Right atrium auricular region (tissue), 2 donors: Measurements from ENCODE around the gene USP21. TPM values are rescaled to one million over a fixed set of nuclear protein-coding genes. Genes with fewer than 3 reads are reported as not detected.
"Not testable (repeated sequence)": the region's sequence is repeated elsewhere in the genome, so short reads cannot be mapped to it uniquely, and the experiment has no call there.

ENCODE experiments used
- DNase-seq: peaks from one replicate; pipeline ENCODE4 v3.0.0-alpha.2; 2019; ENCODE audit warnings: low spot score
- H3K27ac ChIP-seq, 2 donors: fragments of 200-600 bp; sonication (generic); 1 replicate in 1 of 2; 2 replicates in 1 of 2; pipeline ENCODE4 v1.5.1; 2016 to 2019
- H3K27me3 ChIP-seq, 2 donors: fragments of 200-600 bp; sonication (generic); one replicate each; pipeline versions ENCODE4 v1.5.1 to v1.6.0; 2017 to 2019
- H3K36me3 ChIP-seq: fragments of 200-600 bp; sonication (generic); one replicate; pipeline ENCODE4 v1.5.1; 2016
- H3K4me1 ChIP-seq, 2 donors: fragments of 200-600 bp; sonication (generic); one replicate each; pipeline versions ENCODE4 v1.5.1 to v1.6.0; 2017 to 2019
- H3K4me3 ChIP-seq, 2 donors: fragments of 200-600 bp; sonication (generic); 1 replicate in 1 of 2; 2 replicates in 1 of 2; pipeline ENCODE4 v1.5.1; 2017 to 2019; ENCODE audit warnings: mild to moderate bottlenecking in 1 of 2, moderate library complexity in 1 of 2
- H3K9me3 ChIP-seq, 2 donors: fragments of 200-600 bp; sonication (generic); one replicate each; pipeline ENCODE4 v1.5.1; 2019
- CTCF ChIP-seq, 2 donors: fragments of 200-600 bp; sonication (generic); IDR thresholded peaks; one replicate each; pipeline ENCODE4 v1.5.1; 2019; ENCODE audit warnings: antibody characterized with exemption in 2 of 2
- total RNA-seq, 2 donors: library from RNA; depleted of rRNA; stranded (reverse); fragments of >200 nt; gene quantifications; one replicate each; pipeline ENCODE4 v1.1.0, GENCODE V29; 2016

USP21 gene
- total RNA-seq, 2 donors from 2014 or later = 13.5 to 14.4 TPM

DNA sequence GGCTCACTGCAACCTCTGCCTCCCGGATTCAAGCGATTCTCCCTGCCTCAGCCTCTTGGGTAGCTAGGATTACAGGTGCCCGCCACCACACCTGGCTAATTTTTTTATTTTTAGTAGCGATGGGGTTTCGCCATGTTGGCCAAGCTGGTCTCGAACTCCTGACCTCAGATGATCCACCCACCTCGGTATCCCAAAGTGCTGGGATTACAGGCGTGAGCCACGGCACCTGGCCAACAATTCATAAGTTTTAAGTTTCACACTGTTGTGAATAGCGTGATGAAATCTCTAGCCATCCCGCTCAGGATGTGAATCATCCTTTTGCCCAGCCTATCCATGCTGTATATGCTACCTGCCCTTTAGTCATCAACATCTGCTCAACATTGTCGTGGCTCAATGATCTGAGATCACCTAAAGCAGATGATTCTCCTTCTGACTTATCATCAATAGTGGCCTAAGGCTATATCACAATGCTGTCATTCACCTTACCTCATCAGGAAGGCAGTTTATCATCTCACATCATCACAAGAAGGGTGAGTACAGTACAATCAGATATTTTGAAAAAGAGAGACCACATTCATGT lies 44.1 kb upstream of the USP21 start:
- no peak overlapping the region for H3K27ac ChIP-seq
- DNase-seq = no peak
- TF ChIP-seq CTCF (IDR thresholded peaks at IDR 0.05) = no peak
- H3K4me1 ChIP-seq = peaks cover 0 to 49% of the 10 kb centered on the region in 2 donors
- H3K36me3 ChIP-seq = peaks cover 4% of the 10 kb centered on the region
- no peaks in the 10 kb centered on the region for H3K27me3 ChIP-seq
- H3K9me3 ChIP-seq = no peaks in the 10 kb centered on the region
- H3K4me3 ChIP-seq = no peak overlapping the region

DNA sequence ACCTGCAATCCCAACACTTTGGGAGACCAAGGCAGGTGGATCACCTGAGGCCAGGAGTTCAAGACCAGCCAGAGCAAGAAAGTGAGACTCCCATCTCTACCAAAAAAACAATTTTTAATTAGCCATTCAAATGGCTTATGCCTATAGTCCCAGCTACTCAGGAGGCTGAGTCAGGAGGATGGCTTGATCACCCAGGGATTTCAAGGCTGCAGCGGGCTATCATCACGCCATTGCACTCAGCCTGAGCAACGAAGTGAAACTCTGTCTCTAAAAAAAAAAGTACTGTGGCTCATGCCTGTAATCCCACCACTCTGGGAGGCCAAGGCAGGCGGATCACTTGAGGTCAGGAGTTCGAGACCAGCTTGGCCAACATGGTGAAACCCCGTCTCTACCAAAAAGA lies 43.3 kb upstream of the USP21 start:
- H3K36me3 ChIP-seq = peaks cover 11% of the 10 kb centered on the region
- not testable (repeated sequence) for H3K27ac ChIP-seq, H3K4me3 ChIP-seq, H3K27me3 ChIP-seq, H3K9me3 ChIP-seq, DNase-seq
- H3K4me1 ChIP-seq = peaks cover 0 to 49% of the 10 kb centered on the region in 2 donors

DNA sequence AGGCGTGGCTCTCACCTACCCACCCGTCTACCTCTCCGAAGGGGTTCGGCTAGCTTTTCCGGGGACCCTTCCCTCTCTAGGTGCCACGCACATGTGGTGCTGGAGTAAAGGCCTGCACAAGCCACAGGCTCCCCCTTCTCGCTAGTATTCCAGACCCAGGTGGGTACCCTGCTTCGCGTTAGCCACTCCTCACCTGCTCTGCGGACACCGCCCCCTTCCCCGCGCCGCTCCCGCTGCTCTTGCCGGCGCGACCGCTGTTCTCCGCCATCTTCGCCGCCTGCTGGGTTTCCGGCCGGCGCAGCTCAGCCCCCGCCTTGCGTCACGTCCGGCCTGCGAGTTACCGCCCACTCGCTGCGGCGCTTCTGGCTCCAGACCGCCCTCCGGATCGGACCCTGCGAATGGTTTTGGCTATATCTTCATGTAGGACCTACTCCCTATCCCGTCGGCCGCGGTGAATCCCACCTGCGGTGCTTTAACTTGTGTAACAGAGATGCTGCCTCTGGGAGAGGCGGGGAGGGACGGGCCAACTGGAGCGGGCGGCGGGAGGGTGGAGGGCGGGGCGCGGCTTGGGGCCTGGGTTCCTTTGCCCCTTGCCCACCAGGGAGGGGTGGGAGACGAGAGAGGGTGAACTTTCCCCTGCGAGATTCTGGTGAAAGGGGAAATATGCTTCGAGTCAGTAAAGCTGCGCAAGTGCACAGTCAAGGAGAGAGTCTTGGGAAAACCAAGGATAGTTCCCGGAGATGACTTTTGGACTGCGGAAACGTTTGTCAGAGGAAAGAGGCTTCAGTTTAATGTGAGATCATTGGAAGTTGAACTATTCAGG lies 41.3 kb upstream of the USP21 start, which contains the start of the genes NIT1 and PFDN2:
Gene NIT1 (plus strand): TSS at position 347 of the 823 bp plus-strand sequence. CDS start 72 bp downstream, at position 419.
Gene PFDN2 (minus strand): TSS at position 279 of the 823 bp plus-strand sequence. CDS start 11 bp downstream, at position 268.
- peak within 1 kb of the TSS; percentile 90 to 94 for H3K27ac ChIP-seq
- TF ChIP-seq CTCF (IDR thresholded peaks at IDR 0.05) = no peak
- peak; percentile 89 for DNase-seq
- peaks cover 0 to 46% of the 10 kb centered on the region in 2 donors for H3K4me1 ChIP-seq
- peak within 1 kb of the TSS; percentile 96 to 98 for H3K4me3 ChIP-seq
- no peaks in the 10 kb centered on the region for H3K9me3 ChIP-seq
- H3K36me3 ChIP-seq = peaks cover 31% of the 10 kb centered on the region
- no peaks in the 10 kb centered on the region for H3K27me3 ChIP-seq

GRCh38 chr1:161119092-161119903 lies 40.0 kb upstream of the USP21 start:
- DNase-seq = peak; percentile 78
- H3K9me3 ChIP-seq = no peaks in the 10 kb centered on the region
- peaks cover 44% of the 10 kb centered on the region for H3K36me3 ChIP-seq
- peak overlapping the region in 1 of 2 donors; percentile 98 for H3K4me3 ChIP-seq
- peaks cover 0 to 41% of the 10 kb centered on the region in 2 donors for H3K4me1 ChIP-seq
- peak overlapping the region; percentile 90 to 94 for H3K27ac ChIP-seq
- H3K27me3 ChIP-seq = no peaks in the 10 kb centered on the region
- no peak for TF ChIP-seq CTCF (IDR thresholded peaks at IDR 0.05)

GRCh38 chr1:161121042-161121650 lies 38.2 kb upstream of the USP21 start:
- Histone ChIP-seq H3K4me3 (no peak overlapping the region), H3K27ac (no peak overlapping the region), H3K27me3 (no peaks in the 10 kb centered on the region), H3K4me1 (peaks cover 0 to 29% of the 10 kb centered on the region in 2 donors), H3K9me3 (no peaks in the 10 kb centered on the region), H3K36me3 (peaks cover 63% of the 10 kb centered on the region)
- no peak for DNase-seq
- no peak for TF ChIP-seq CTCF (IDR thresholded peaks at IDR 0.05)
